Left cardiac atrium (tissue), 4 donors: ENCODE measurements around the gene SGTA. TPM values are rescaled to one million over a fixed set of nuclear protein-coding genes. Genes with fewer than 3 reads are reported as not detected.

Experiments used
- ATAC-seq, 2 donors: fragments of 200-7000 bp; cut with Tn5 transposase; one replicate each; pipeline ENCODE4 v1.9.1; 2020; ENCODE audit warnings: mild to moderate bottlenecking in 2 of 2, moderate library complexity in 2 of 2
- DNase-seq: peaks from one replicate; pipeline ENCODE4 v3.0.0-alpha.2; 2020
- intact Hi-C, 2 donors: fragments of 100-400 bp; cut with DNase I; formaldehyde crosslinking; loops; one replicate each; pipeline versions ENCODE4 v1.14.1 to v1.15.1; 2022 to 2023
- total RNA-seq, 2 donors: library from RNA; stranded (reverse); fragmentation: NEBNext Ultra II Directional; extraction: Animal tissue kit (Norgen Biotek cat#: 25700); gene quantifications; one replicate each; pipeline ENCODE4 v1.2.1, GENCODE V29; 2021
- donor health status: DM: no; HTN: yes; CAD: no.
- donor health status: DM: no; HTN: yes; CAD: no; lungs with severe emphysema.
- donor health status: DM: yes; HTN: yes; CAD: no.
- donor health status: Dilated cardiomyopathy.

Gene SGTA
- total RNA-seq, 2 donors from 2014 or later: 52.5 to 88.1 TPM

DNA sequence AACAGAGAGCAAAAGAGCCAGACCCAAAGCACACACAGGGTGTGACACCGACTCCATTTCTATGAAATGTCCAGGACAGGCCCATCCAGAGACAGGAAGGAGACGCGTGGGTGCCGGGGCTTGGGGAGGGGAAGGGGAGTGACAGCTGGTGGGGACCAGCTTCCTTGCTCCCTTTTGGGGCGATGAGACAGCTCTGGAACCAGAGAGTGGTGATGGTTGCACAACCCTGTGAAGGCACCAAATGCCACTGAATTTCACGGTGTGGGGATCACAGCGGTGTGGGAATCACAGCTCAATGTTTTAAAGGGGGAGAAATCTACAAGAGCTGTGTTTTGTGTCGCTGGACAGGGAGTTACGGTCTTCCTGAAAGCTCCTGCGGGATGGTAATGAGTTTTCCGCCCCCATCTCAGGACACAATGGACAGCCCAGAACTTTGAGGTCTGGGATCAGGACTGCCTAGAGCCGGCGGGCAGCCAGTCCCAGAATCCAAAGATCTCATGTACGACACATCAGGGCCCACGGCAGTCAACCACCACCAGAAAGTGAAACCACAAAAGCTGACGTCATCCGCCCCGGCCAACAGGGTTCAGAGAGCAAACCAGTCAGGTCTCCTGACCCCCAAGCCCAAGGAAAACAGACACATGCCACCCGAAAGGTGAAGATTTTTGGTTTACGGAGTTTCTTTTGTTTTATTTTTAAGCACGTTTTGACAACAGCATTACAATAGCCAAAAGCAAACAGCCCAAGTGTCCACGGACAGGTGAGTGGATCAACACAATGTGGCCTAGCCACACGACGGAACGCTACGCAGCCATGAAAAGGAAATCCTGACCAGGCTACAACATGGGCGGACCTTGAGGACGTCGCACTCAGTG is 7.3 kb downstream of the SGTA start:
- DNase-seq (peak; percentile 74), ATAC-seq (peak; percentile 39 to 45)
- intact Hi-C loops: no loop called here

DNA sequence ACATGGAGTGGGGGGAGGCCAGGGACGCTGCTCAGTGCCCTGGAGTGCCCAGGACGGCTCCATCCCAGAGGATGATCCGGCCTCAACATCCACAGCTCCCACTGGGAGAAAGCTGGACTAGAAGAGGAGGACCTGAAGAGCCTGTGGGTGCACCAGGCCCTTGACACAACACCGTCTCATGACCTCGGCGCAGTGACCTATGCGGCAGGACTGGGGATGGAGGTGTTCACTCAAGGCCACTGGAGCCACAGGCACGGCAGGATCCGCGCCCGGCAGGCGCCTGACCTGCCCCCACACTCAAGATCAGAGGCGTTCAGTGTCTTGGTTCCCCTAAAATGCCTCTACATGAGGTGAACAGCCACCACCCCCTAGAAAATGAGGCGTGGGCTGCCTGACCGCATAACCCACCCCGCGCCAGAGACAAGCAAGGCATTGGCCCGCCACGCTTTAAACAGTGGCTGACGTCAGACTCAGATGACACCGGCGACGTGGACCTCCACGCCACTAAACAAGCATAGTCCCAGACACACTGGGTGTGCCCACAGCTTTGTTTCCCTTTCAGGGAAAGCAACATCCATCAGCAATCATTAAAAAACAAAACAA is 8.0 kb downstream of the SGTA start:
- DNase-seq (no peak), ATAC-seq (peak in 1 of 2 donors; percentile 1)
- intact Hi-C loops: no loop called here

DNA sequence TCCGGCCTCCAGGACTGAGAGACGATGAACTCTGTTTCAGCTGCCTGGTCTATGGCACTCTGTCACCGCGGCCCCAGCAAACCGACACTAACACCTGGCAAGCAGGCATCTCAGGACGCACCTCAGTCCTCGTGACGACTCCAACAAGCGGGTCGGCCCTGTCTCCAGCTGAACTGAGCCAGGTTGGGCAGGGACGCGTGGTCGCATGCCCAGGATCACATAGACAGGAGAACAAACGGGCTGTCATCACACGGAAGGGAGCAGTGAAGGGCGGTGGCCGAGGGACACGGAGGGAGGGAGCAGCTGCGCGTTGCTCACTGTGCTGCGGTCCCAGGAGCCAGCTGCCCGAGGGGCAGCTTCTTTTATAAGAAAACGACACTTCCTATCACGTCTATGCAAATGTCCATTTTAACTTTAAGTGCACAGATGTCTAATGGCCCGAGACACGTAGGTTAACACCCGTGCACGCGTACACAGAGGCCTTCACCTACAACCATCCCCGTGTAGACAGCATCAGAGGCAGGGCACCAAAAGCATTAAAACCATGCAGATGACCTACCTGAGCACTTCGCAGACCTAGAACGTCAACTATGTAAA is 8.9 kb downstream of the SGTA start:
- no peak for ATAC-seq
- no peak for DNase-seq
- intact Hi-C loops: no loop called here

DNA sequence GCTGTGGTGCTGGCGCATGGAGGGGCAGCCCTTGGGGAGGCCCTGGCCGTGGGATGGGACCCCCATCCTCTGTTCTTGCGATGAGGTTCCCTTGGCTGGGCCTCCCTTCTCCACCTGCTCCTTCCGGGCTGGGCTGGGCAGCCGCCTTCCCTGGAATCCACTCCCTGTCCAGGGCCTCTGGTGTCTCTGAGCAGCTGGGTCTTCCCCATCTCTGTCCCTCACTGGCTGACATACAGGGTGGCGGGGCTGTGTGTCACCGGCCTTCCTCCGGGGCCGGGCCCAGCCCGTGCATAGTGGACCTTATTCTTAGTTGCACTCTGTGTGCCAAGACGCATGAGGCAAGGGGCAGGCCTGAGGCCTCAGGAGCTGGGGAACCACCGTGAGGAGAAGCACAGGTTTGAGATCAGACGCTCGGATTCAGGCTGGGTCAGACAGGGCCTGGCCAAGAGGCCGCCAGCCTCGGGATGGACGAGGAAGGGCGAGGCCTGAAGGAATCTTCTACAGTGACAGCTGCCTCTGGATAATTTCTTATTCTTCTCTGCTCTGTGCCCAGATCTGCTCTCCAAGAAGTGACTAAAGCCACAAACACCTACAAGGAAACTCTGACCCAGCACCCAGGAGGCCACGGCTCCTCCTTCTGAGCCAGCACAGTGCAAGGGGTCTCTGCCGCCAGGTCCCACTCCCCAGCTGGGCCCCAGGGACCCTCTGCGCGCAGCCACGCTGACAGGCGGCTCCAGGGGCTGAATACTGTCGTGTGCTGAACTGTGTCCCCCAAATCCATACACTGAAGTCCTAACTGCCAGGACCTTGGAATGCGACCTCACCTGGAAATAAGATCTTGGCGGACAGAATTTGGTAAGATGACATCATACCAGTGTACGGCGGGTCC is 11.0 kb downstream of the SGTA start:
- DNase-seq (no peak), ATAC-seq (peak; percentile 9 to 50)
- intact Hi-C loops: no loop called here

DNA sequence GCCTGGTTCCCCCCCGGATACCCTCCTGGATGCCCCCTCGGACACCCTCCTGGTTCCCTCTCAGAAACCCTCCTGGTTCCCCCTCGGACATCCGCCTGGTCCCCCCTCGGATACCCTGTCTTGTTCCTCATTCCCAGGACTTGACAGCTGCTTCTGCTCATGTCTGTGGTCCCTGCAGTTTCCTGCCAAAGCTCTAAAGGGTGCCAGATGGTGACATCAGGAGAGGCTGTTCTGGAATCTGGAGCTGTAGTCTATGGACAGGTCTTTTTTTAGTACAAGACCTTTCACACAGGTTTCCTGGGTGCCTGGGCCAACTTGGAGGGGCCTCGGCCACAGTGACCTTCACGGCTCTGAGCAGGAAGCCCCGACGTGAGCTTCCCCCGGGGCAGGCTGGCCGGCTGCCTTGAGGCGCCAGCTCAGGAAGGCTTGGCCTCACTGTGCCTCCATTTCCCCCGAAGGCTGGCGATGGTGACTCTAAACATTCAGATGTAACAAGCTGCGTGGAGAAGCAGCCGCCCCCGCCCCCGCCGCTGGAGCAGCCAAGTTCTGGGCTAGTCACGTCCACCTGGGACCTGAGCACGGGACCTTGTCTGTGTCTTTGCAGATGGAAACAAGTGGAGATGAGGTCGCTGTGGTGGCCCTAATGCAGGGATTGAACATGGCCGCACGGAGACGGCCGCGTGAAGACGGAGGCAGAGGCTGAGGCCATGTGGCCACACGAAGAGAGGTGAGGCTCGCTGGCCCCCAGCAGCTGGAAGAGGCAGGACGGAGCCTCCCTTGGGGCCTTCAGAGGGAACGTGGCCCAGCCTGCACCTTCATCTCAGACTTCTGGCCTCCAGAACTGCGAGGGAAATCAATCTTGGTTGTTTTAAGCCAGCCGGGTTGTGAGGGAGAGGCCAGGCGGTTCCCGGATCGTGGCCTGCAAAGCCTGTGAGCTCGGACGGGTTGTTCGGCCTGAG is 12.7 kb downstream of the SGTA start:
- peak; percentile 80 to 86 for ATAC-seq
- DNase-seq: peak; percentile 64

DNA sequence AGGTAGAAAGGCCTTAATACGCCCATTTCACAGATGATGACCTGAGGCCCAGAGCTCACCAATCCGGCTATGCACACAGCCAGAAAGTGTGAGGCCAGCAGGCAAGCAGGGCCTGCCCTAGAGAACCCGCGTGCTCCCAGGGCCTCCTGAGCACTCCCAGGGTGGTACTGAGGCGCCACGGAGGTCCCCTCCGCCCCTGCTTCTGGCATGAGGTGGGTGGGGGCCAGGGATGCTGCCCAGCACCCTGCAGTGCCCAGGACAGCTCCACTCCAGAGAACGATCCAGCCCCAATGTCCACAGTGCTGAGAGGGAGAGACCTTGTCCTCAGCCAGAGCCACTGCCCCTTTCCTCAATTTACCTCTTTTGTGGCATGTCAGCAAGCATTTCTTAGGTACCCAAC is 13.9 kb downstream of the SGTA start:
- intact Hi-C loops: no loop called here
- ATAC-seq: no peak
- DNase-seq: no peak

More for the DNA sequence above, 12.7 kb downstream of the SGTA start:
- intact Hi-C loops: no loop called here

DNA sequence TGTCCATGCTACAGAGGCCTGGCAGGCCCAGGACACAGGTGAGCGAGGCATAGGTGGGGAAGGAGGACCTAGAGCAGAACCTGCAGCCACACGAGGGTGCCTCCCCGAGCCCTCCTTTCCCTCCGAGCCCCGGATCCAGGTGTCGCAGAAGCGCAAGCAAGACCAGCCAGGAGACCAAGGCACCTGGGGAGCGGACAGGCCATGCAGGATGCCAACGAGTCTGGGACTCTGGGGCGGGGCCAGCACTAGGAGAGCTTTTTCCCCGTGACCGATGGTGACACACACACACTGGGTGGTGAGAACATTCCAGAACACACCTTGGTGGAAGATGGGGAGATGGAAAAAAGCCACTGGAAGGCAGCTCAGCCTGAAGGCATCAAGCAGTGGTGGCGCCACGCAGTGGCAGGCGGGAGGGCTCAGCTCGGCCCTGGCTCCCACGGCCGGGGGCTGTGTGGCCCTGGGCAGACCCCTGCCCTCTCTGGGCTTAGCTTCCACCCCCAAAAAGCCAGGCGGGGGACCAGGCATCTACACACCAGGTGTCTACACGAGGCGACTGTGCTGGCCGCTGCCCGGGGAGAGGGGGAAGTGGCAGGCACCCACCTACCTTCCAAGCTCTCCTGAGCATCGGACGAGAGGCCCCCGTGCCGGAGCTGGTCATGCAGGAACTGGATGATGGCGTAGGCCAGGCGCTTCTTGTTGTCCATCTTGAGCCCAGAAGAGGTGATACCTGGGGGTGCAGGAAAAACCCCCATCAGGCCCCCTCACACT is 14.5 kb downstream of the SGTA start:
- intact Hi-C loops: no loop called here
- no peak for ATAC-seq
- DNase-seq: no peak

DNA sequence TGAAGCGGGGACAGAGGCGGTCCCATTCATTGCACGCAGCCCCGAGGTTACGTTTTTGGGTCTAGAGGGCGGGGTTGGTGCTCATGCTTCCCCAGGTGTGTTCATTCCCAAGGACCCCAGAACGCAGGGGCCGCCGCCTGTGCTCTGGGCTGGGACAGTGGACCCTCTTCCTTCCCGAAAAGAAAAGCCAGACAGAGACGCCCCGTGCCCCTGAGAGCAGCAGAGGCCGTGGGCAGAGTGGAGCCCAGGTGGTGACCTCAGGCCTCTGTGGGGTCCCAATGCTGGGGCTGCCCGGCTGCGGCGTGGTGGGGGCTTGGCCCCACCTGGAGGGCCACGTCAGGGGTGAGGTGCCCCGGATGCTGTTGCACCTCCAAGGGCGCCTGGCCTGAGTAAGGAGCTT is 15.4 kb downstream of the SGTA start:
- no peak for DNase-seq
- intact Hi-C loops: no loop called here

DNA sequence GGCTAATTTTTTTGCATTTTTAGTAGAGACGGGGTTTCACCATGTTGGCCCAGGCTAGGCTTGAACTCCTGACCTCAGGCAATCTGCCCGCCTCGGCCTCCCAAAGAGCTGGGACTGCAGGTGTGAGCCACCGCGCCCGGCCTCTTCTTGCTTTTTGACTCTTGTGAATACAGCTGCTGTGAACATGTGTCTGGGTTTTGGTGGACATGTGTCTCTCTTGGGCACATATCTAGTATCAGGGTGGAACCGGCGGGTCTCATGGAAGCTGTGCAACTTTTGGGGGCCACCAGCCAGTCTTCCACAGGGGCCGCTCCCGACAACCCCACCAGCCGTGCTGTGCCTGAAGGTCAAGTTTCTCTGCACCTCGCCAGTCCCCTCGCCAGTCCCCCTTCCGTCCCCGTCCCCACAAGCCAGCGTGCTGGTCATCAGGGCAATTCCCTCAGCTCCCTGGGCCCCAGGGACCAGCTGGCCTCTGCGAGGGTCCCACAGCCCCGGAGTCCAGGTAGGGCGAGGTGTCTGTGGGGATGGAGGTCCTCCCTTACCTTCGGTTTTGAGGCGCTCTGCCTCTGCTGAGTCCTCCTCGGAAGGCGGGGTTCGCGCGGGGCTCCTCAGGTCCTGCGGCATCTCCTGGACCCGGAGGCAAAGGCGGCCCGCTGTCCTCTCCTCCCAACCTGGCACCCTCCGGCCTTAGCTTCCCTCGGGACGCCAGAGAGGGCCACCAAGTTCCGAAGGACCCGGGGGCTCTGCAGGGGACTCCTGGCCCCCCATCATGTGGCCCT is 16.3 kb downstream of the SGTA start:
- DNase-seq: no peak
- intact Hi-C loops: no loop called here
- no peak for ATAC-seq

More for the DNA sequence above, 15.4 kb downstream of the SGTA start:
- no peak for ATAC-seq

DNA sequence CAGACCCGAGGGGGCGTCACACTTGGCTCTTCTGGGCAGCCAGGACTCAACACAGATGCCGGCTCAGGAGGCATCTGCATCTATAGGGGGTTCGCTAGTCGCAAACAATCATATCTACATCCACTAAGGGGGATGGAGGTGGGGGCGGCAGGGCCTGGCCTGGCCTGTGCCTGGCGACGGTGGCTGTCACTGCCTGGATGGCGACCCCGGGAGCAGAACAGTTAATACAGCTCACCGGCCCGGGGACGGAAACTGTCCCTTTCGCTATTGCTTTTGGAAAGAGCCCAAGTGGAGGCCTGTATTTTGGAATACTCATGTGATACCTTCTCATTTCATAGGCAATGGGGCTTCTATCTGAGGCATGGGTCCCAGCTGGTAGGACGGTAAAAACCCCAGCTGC is 17.7 kb downstream of the SGTA start:
- ATAC-seq: no peak
- DNase-seq: no peak
- intact Hi-C loops: no loop called here

DNA sequence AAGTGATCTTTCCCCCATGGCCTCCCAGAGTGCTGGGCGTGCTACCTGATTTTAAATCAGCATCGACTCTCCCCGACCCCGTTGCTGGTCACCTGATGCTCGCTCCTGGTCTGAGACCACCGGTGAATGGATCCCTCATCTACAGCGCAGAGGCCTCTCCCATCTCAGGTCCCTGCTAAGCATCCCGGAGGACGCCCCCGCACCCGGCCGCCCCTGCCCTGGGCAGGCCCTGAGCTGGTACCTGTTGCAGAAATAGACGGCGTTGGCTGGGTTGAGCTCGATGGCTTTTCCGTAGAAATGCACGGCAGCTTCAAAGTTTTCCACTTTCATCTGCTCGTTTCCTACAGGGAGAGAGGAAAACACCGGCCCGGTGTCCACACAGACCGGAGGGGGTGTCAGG is 18.1 kb downstream of the SGTA start:
- ATAC-seq (no peak), DNase-seq (no peak)
- intact Hi-C loops: no loop called here

DNA sequence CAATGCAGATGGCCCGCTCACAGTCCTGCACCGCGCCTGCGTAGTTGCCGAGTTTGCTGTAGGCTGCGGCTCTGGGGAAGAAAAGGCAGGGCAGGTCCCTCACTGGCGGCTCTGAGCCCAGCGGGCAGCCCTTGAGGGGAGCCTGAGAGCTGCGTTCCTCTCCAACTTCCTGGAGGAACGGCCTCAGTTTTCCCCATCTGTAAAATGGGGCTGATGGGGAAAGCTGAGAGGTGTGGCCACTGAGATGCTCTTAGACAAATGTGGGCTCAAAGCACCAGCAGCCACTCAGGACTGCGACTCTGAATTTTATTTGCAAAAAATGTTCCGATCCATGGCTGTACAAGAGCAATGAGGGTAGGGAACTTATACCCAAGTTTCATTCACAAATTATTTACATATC is 19.4 kb downstream of the SGTA start:
- DNase-seq (no peak), ATAC-seq (no peak)
- intact Hi-C loops: no loop called here

DNA sequence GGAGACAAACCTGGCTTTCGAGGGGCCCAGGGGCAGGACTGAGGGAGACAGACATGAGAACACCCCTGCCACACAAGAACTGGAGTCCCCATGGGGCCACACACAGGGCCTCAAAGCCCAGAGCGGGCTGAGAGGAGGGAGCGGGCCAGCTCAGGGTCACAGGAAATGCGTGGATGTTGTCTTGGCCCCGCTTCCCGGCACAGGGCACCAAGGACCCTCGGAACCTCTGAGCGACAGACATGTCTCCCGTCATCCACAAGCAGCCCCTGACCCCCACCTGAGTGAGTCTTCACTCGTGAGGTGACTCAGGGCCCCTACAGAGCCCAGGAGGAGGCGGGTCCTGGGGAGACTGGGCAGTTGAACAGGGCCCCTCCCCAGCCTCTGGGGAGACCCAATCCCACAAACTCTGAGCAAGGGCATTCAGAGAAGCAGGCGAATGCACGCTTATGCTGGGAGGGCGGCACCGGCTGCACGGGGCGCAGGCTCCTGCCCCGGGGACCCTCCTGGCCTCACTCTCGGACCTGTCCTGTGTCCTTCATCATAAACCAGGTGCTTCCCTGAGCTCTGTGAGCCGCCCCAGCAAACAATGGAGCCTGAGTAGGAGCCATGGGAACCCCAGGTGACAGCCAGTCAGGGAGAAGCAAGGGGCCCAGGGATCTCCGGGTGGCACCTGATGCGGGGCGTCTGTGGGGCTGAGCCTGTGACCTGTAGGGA is 20.1 kb downstream of the SGTA start:
- intact Hi-C loops: no loop called here
- DNase-seq (no peak), ATAC-seq (no peak)

DNA sequence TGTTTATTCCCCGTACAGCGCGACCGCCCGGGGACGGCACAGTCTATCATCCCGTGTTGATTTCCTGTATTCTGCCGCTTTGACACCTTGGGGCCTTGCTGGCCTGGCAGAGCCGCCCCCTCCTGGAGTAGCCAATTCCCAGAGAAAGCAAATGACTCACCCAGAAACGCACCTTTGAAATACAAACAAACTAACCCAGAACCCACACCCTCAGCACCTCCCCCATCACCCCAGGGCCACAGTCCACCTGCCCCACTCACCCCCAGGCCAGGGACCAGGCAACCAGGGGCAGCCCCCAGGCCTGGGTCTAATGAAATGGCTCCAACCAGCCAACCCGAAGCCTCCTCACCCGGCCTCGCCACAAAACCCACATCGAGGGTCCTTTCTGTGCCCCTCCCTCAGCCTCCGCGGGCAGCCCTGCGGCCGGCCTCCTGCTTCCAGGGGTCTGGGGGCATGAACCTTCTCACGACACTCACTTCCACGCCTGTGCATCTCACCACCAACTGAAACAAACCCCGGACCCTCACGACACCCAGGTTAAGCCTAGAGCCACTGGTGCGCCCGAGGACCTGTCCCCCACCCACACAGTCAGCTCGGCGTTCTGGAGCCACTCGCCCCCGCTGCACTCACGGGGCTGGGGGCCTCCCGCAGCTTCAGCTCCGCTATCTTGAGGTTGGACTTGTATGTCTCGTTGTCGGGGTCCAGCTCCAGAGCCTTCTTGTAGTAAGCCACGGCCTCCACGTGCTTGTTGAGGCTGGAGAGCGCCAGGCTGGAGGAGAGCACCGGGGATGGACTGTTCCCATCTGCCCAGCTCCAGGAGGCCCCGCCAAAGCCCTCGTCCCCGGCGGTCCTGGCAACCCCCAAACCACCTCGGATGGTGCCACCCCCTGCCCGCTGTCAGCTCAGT is 20.9 kb downstream of the SGTA start:
- no peak for ATAC-seq
- intact Hi-C loops: no loop called here
- DNase-seq: no peak

DNA sequence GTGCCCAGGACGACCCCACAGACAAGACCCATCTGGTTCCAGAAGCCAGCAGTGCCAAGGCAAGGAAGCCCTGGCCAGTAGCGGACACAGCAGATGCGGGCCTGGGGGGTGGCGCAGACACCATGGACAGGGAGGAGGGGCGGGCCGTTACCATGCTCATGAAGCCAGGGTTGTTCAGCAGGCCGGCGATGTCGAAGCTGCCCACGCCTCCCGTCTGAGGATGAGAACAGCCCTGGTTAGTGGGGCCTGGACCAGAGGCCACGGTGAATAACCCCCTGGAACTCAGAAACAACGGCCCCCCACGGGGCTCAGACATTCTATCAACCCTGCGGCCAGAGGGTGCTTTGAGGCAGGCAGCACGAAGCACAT is 21.8 kb downstream of the SGTA start:
- ATAC-seq: no peak
- intact Hi-C loops: no loop called here
- no peak for DNase-seq
